Endothelial cell of umbilical vein (primary cell): Measurements from ENCODE around the gene CLRN1. TPM values are rescaled to one million over a fixed set of nuclear protein-coding genes. Genes with fewer than 3 reads are reported as not detected.

Source experiments
- BruUV-seq: library from RNA; stranded (reverse); fragments of 400-500 nt; replicated peaks from 2 replicates; lab custom pipeline; 2021; lab: Mats Ljungman, UMichigan
- CTCF ChIA-PET: fragments of 300-600, 350-600 bp; sonication (Branson Sonifier 250); formaldehyde crosslinking; loops from one replicate; lab custom pipeline; 2021; ENCODE audit warnings: antibody characterized with exemption, inconsistent platforms; lab: Charles Lee
- POLR2A ChIA-PET: fragments of 300-600, 350-600 bp; sonication (Branson Sonifier 250); formaldehyde crosslinking; loops from one replicate; lab custom pipeline; 2021; ENCODE audit warnings: antibody characterized with exemption, inconsistent platforms; lab: Charles Lee
- DNase-seq: peaks from one replicate; pipeline ENCODE4 v3.0.0-alpha.2; 2011; ENCODE audit warnings: low read depth, low spot score
- FAIRE-seq: peaks from 2 replicates; lab custom pipeline; 2011; peaks lifted over from hg19 to GRCh38; lab: Jason Lieb, UNC
- H2AFZ ChIP-seq: 2 replicates; pipeline ENCODE4 v1.6.0; 2012; ENCODE audit warnings: low read depth, low read length, control low read depth, inconsistent platforms
- H3K27ac ChIP-seq: 2 replicates; pipeline ENCODE4 v1.5.1; 2011; ENCODE audit warnings: low read depth, mild to moderate bottlenecking, control low read depth, low read length, moderate library complexity; ENCODE audit not compliant: insufficient read depth
- H3K27me3 ChIP-seq, 2 experiments: 2 replicates each; pipeline versions ENCODE4 v1.6.0 to v1.6.1; 2011; ENCODE audit warnings: low read length in 2 of 2, mixed read lengths in 1 of 2; ENCODE audit not compliant: control insufficient read depth in 2 of 2, insufficient read depth in 2 of 2
- H3K36me3 ChIP-seq, 2 experiments: 2 replicates in 1 of 2; 3 replicates in 1 of 2; pipeline ENCODE4 v1.5.1; 2011; ENCODE audit warnings: low read length in 2 of 2, mild to moderate bottlenecking in 1 of 2, moderate library complexity in 1 of 2; ENCODE audit not compliant: control insufficient read depth in 2 of 2, insufficient read depth in 2 of 2; ENCODE audit errors: extremely low read depth in 1 of 2
- H3K4me1 ChIP-seq: 3 replicates; pipeline ENCODE4 v1.5.1; 2011; ENCODE audit warnings: mild to moderate bottlenecking, low read length; ENCODE audit not compliant: control insufficient read depth, insufficient read depth; ENCODE audit errors: extremely low read depth
- H3K4me2 ChIP-seq: 2 replicates; pipeline ENCODE4 v1.6.1; 2011; ENCODE audit warnings: low read length, control low read depth, mixed read lengths; ENCODE audit not compliant: insufficient read depth
- H3K4me3 ChIP-seq, 3 experiments: fragments of 200-600 bp in 1 of 3; sonication (generic), shearing (Covaris generic) in 1 of 3; replicated peaks in 1 of 3; 2 replicates each; pipeline ENCODE4 v1.5.1; 2011 to 2016; ENCODE audit warnings: control low read depth in 3 of 3, low read length in 3 of 3, mild to moderate bottlenecking in 2 of 3, inconsistent platforms in 1 of 3, low read depth in 1 of 3, moderate library complexity in 1 of 3; ENCODE audit not compliant: insufficient read depth in 1 of 3
- H3K79me2 ChIP-seq: 2 replicates; pipeline ENCODE4 v1.6.0; 2012; ENCODE audit warnings: low read length, inconsistent platforms; ENCODE audit not compliant: control insufficient read depth, insufficient read depth
- H3K9ac ChIP-seq: replicated peaks from 2 replicates; pipeline ENCODE3; 2011; ENCODE audit warnings: low read length, control low read depth; ENCODE audit not compliant: insufficient read depth; ENCODE audit errors: extremely low read depth
- H3K9me1 ChIP-seq: replicated peaks from 3 replicates; pipeline ENCODE4 v1.6.0; 2011; ENCODE audit warnings: mild to moderate bottlenecking, low read length; ENCODE audit not compliant: control insufficient read depth, insufficient read depth; ENCODE audit errors: extremely low read depth
- H3K9me3 ChIP-seq: replicated peaks from 2 replicates; pipeline ENCODE4 v1.5.1; 2012; ENCODE audit warnings: low read length, inconsistent platforms; ENCODE audit not compliant: control insufficient read depth, insufficient read depth
- H4K20me1 ChIP-seq: replicated peaks from 2 replicates; pipeline ENCODE3; 2011; ENCODE audit warnings: mild to moderate bottlenecking, low read length; ENCODE audit not compliant: control insufficient read depth, insufficient read depth; ENCODE audit errors: extremely low read depth
- EZH2 ChIP-seq: IDR thresholded peaks from 2 replicates; pipeline ENCODE4 v1.6.1; 2012; ENCODE audit warnings: borderline replicate concordance, low read depth, mild to moderate bottlenecking, moderate library complexity, low read length, inconsistent platforms; ENCODE audit not compliant: severe bottlenecking
- FOS ChIP-seq: IDR thresholded peaks from 2 replicates; pipeline ENCODE4 v1.6.1; 2011; ENCODE audit warnings: mild to moderate bottlenecking, low read length, moderate library complexity, borderline replicate concordance; ENCODE audit not compliant: insufficient read depth
- GATA2 ChIP-seq: IDR thresholded peaks from 2 replicates; pipeline ENCODE4 v1.7.0; 2011; ENCODE audit warnings: low read depth, mild to moderate bottlenecking, moderate library complexity, mixed read lengths, low read length; ENCODE audit not compliant: insufficient read length, insufficient read depth
- JUN ChIP-seq: IDR thresholded peaks from 2 replicates; pipeline ENCODE4 v1.6.1; 2011; ENCODE audit warnings: borderline replicate concordance, low read depth; ENCODE audit not compliant: insufficient read length, insufficient read depth
- MYC ChIP-seq: IDR thresholded peaks from one replicate; pipeline ENCODE4 v1.6.1; 2011; ENCODE audit warnings: mild to moderate bottlenecking, low read depth, low read length
- POLR2A ChIP-seq: IDR thresholded peaks from 2 replicates; pipeline ENCODE4 v1.6.1; 2012; ENCODE audit warnings: low read depth, mild to moderate bottlenecking, control low read depth, low read length
- POLR2AphosphoS5 ChIP-seq: IDR thresholded peaks from 2 replicates; pipeline ENCODE4 v1.6.1; 2012; ENCODE audit warnings: low read depth, mild to moderate bottlenecking, control low read depth, low read length, moderate library complexity; ENCODE audit not compliant: insufficient read depth
- dilution Hi-C: fragments of 300-500 bp; cut with MboI; formaldehyde crosslinking; loops from one replicate; pipeline ENCODE4 v1.15.0; 2019; ENCODE audit warnings: low sequenced_read_pairs; ENCODE audit not compliant: extremely low pct_ligation_motif_present
- intact Hi-C: fragments of 100-400 bp; cut with micrococcal nuclease; formaldehyde crosslinking; loops from one replicate; pipeline ENCODE4 v1.10.0; 2022
- polyA plus RNA-seq, 4 experiments: library from polyadenylated mRNA; depleted of rRNA in 3 of 4; stranded (reverse) in 3 of 4; unstranded in 1 of 4; fragments of >200 nt; gene quantifications; 2 replicates each; pipeline versions ENCODE4 v1.2.1 to v1.2.3, GENCODE V29; 2011 to 2012; ENCODE audit warnings: missing spikeins in 1 of 4
- total RNA-seq: library from RNA; stranded (reverse); gene quantifications from 2 replicates; pipeline ENCODE4 v1.2.3, GENCODE V29; 2021
- TF ChIP-seq, protein P1 (sequence below): IDR thresholded peaks from 2 replicates; pipeline ENCODE4 v1.6.1; 2011; ENCODE audit not compliant: insufficient read depth, insufficient read length
- TF ChIP-seq, protein P2 (sequence below), 2 donors: IDR thresholded peaks; 1 replicate in 1 of 2; 2 replicates in 1 of 2; pipeline ENCODE4 v1.5.1; 2011; ENCODE audit warnings: low read length in 2 of 2, mild to moderate bottlenecking in 2 of 2, moderate library complexity in 2 of 2, control low read depth in 1 of 2, inconsistent platforms in 1 of 2, low read depth in 1 of 2; ENCODE audit not compliant: insufficient read depth in 1 of 2; ENCODE audit errors: extremely low read depth in 1 of 2

CLRN1 gene
- total and polyA plus RNA-seq, 2 donors (not counting 3 experiments of a cell fraction or from before 2014, with no cell fraction given), result not detected

DNA sequence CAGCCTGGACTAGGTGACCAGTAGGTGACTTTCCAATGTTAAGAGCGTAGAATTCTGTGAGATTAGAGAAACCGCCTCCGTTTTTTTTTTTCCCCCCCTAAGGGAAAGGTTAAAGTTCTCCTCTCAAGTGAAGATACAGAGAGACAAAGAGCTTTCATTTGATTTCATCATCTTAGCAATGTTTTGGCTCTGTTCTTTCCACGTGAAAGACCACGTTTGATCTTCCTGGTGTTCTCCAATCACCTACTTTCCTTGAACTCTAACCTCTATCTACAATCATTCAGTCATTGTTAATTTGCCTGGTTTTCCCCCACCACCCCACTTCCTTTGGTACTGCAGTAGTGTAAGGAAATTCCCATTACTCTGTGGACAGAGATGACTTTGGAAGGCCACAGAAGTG, 36.9 kb upstream of the CLRN1 start:
- H3K36me3 ChIP-seq, result no peaks in the 10 kb centered on the region
- H3K79me2 ChIP-seq, result no peaks in the 10 kb centered on the region
- no peak overlapping the region for H3K9ac ChIP-seq
- H3K4me3 ChIP-seq, result no peak overlapping the region
- dilution Hi-C loops, result no loop called here
- no peak for TF ChIP-seq EZH2
- TF ChIP-seq, protein P1, sequence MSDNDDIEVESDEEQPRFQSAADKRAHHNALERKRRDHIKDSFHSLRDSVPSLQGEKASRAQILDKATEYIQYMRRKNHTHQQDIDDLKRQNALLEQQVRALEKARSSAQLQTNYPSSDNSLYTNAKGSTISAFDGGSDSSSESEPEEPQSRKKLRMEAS, result no peak
- TF ChIP-seq GATA2, result no peak
- no peak for TF ChIP-seq POLR2AphosphoS5
- TF ChIP-seq FOS, result no peak
- TF ChIP-seq, protein P2, sequence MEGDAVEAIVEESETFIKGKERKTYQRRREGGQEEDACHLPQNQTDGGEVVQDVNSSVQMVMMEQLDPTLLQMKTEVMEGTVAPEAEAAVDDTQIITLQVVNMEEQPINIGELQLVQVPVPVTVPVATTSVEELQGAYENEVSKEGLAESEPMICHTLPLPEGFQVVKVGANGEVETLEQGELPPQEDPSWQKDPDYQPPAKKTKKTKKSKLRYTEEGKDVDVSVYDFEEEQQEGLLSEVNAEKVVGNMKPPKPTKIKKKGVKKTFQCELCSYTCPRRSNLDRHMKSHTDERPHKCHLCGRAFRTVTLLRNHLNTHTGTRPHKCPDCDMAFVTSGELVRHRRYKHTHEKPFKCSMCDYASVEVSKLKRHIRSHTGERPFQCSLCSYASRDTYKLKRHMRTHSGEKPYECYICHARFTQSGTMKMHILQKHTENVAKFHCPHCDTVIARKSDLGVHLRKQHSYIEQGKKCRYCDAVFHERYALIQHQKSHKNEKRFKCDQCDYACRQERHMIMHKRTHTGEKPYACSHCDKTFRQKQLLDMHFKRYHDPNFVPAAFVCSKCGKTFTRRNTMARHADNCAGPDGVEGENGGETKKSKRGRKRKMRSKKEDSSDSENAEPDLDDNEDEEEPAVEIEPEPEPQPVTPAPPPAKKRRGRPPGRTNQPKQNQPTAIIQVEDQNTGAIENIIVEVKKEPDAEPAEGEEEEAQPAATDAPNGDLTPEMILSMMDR (IDR thresholded peaks at IDR 0.05; ENCODE audit: extremely low read depth in 1 of 2, insufficient read depth in 1 of 2, low read depth in 1 of 2, low read length in 2 of 2), result no peak
- TF ChIP-seq POLR2A, result no peak
- no peak for TF ChIP-seq JUN
- no peak for TF ChIP-seq MYC
- no peak for DNase-seq
- H3K9me3 ChIP-seq, result no peaks in the 10 kb centered on the region
- no peak for FAIRE-seq
- H3K4me2 ChIP-seq, result no peak overlapping the region
- H3K27me3 ChIP-seq, result peaks cover 2 to 11% of the 10 kb centered on the region in 2 experiments
- no peaks in the 10 kb centered on the region for H3K9me1 ChIP-seq
- intact Hi-C loops, result no loop called here
- ChIA-PET POLR2A (no interaction called here), CTCF (interaction anchor here (1.3 to 1.5 kb wide), 4 partner anchors 77 to 137 kb away, joined by 3 to 19 read pairs (median 12); partner anchors contain the start of gene MED12L)
- H3K27ac ChIP-seq, result no peak overlapping the region
- BruUV-seq, result no TSS peak
- no peak overlapping the region for H2AFZ ChIP-seq
- no peaks in the 10 kb centered on the region for H4K20me1 ChIP-seq
- peaks cover 6% of the 10 kb centered on the region for H3K4me1 ChIP-seq
